G401 (cell line): ENCODE measurements around the gene SLC43A3. TPM values are rescaled to one million over a fixed set of nuclear protein-coding genes. Genes with fewer than 3 reads are reported as not detected.
"Not testable (repeated sequence)": the region's sequence is repeated elsewhere in the genome, so short reads cannot be mapped to it uniquely, and the experiment has no call there.

Experiments used
- DNase-seq: peaks from one replicate; pipeline ENCODE4 v3.0.0-alpha.2; 2015; ENCODE audit warnings: low spot score
- in situ Hi-C: cut with HindIII; loops from 2 replicates; pipeline ENCODE4 v1.10.0; 2016; ENCODE audit warnings: low sequenced_read_pairs, mixed read lengths
- total RNA-seq: library from RNA; depleted of rRNA; stranded (reverse); fragments of >200 nt; shearing (Covaris generic); gene quantifications from 2 replicates; pipeline ENCODE4 v1.2.3, GENCODE V29; 2014

The SLC43A3 gene
- total RNA-seq, 1 experiment from 2014 or later, result not detected

DNA sequence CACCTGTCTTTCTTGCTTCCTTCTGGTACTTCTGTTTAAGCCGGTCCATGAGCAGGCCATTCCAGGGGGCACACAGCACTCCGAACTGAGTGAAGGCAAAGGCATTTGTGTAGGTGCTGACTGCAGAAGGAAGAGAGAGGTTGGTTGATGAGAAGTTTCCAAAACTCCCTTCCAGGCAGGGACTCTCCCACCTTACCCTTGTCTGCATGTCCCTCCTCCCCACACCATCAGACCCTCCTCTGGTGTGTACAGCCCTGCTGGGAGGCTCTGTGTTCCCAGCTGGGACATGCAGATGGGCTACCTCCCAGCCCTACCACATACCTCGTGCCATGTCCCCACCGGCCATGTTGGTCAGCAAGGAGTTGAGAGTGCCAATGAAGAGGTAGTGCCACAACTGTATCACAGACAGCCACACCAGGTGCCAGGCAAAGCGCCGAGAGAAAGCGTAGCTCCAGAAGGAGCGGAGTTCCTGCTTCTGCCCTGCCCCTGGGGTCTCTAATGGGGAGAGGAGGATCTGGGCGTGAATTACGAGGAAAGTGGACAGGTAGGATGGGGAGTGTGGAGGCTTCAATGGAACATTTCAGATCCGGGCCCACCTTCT, 12.2 kb downstream of the SLC43A3 start:
- in situ Hi-C loops, result no loop called here
- DNase-seq, result no peak

DNA sequence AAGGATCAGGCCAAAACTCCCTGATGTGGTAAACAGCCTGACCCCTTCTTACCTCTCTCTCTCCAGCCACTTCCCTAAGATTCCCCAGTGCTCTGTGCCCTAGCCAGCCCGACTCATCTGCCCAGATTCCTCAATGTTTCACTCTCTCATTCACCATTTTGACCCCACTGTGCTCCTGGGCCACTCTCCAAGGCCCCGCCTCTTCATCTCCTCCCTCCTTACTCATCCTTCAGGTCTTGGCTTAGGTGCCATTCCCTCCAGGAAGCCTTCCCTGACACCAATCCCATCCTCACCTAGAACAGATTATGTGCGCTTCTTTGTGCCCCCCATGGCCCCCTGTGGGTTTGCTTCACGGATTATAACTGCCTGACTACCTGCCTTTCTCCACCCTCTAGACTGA, 13.2 kb downstream of the SLC43A3 start:
- in situ Hi-C loops, result no loop called here
- no peak for DNase-seq

DNA sequence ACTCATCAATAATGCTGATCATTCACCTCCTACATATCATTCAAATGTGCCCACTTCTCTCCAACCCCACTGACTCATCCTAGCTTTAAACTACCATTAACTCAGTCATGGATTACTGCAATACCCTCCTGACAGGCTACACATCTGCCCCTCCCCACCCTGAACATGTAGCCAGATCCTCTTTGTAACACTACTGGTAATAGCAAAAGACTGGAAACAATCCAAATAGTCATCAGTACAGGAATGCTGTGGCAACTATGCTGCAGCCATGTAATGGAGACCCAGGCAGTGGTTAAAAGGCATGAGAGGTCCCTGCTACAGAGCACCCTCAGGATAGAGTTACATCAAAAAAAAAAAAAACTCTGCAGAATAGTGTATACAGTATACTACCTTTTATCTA, 16.6 kb downstream of the SLC43A3 start:
- in situ Hi-C loops, result no loop called here

DNA sequence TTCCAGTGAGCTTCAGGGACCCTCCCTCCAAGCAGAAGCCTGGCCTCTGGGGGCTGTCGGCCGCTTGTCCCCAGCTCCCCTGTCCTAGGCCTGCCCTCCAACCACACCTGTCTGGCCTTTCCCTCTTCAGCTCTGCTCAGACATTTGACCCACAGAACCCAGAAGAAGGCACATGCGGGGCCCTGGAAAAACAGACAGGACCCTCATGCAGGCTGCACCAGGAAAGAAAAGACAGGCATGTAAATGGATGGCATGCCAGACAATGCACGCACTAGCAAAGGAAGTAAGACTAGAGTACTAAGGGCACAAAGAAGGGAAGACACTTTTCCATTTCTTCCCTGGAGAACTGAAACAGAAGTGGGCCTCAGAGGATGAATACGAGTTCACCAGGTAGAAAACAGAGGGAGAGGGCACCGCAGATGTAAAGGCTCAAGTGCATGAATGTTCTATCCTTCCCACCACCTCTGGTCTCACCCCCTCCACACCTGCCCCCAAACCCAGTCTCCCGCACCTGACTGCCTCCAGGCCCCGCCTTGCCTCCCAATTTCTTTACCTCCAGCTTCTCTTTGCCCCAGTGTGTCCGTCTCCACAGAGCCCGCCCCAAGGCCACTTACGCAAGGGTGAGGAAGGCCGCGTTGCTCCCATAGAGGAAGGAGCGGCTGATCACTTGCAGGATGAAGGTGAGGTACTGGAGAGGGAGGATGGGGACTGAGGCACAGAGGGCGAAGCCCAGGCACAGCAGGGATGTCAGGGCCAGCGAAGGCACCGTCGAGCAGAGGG, 17.4 kb downstream of the SLC43A3 start:
- in situ Hi-C loops, result no loop called here
- DNase-seq, result no peak

More for the DNA sequence above, 16.6 kb downstream of the SLC43A3 start:
- DNase-seq, result no peak

DNA sequence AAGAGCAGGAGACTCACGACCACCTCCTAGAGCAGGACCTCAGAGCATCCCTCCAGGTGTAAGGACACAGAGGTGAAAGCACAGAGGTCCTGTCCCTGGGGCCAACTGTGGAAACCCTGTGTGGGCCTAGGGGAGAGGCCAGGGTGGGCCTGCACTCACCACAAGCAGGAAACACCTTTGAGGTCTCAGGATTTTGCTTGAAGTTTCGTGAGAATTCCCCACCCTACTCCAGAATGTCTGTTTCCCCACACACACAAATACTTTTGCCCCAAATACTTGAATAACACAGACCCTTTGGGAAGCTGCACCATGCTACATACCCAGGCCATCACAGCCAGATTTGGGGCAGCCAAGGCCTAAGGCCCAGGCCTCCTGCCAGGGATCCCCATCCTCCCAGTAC, 18.1 kb downstream of the SLC43A3 start:
- in situ Hi-C loops, result no loop called here
- no peak for DNase-seq

DNA sequence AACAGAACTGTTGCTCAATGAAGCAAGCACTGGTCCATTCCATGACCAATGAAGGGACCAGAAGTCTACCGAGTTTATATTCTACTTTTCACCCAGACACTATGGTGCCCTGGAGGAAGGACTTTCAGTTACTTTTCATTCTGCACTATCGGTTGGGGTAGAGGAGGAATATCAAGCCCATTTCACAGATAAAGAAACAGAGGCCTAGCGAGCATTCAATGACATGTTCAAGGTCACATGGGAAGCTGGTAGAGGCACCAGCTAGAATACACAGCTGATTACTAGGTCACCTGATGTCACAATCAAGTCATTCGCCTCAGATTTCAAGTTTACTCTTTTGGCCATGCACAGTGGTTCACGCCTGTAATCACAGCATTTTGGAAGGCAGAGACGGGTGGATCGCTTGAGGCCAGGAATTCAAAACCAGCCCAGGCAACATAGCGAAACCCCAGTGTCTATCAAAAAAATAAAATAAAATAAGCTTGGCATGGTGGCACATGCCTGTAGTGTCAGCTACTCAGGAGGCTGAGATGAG, 18.9 kb downstream of the SLC43A3 start:
- no peak for DNase-seq
- in situ Hi-C loops, result no loop called here

DNA sequence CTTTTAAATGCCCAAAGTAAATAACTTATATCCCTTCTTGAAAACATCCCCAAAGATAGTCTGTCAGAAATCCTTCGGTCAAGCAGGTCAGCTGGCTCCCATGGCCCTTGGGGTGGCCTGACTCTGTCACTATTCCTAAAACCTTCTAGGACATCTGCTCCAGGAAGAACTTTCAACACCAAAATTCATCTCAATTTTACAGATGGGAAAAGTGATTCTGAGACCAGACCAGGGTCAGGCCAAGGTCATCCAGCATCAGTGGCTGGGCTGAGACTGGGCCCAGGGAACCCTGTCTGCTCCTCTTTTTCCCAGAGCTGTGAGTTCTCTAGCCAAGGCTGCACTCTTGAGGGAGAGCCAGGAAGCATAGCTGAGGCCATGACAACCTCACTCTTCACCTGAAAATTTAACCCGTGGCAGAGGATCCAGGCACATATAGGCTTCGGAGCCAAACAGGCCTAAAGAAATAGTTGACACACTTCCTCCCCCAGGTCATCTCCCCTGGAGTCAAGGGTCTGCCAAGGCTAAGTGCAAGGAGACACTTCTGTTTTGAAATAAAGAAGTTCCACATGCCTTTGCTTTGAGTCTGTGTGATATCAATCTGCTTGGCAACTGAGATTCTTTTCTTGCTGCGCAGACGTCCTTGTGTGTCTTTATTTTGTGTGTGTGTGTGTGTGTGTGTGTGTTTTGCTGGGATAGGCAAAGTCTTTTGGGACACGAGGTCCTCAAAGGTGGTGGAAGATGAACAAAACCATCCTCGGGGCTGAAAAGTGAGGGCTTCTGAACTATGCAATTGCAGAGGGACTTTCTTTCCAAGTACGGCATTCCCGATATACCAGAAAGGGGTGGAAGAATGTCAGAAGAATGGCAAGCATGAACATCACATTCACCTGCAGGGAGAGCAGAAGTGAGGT, 19.7 kb downstream of the SLC43A3 start:
- in situ Hi-C loops, result no loop called here
- no peak for DNase-seq

DNA sequence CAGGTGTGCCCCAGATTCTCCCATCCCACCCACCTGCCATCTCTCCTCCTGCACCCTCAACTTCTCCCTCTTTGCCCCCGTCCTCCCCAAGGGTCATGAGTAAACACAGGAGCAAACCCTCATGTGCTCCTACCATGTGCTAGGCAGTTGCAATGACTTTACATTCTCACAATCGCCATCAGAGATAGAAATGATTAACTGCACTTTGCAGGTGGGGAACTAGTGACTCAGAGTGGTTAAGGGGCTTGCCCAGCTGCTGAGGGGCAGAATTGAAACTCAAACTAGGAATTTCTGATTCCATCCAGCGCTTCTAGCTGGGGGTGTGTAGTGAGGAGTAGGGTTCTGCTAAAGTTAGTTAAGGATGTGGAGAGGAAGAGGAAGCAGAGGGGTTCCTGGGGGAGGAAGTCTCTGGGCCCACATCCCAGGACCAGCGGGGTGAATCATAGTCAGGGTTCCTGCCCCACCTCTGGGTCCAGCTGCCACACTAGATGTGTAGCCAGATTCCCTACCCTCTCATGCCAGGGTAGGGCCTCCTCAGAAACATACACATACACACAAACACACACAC, 20.5 kb downstream of the SLC43A3 start:
- in situ Hi-C loops, result no loop called here
- DNase-seq, result no peak

DNA sequence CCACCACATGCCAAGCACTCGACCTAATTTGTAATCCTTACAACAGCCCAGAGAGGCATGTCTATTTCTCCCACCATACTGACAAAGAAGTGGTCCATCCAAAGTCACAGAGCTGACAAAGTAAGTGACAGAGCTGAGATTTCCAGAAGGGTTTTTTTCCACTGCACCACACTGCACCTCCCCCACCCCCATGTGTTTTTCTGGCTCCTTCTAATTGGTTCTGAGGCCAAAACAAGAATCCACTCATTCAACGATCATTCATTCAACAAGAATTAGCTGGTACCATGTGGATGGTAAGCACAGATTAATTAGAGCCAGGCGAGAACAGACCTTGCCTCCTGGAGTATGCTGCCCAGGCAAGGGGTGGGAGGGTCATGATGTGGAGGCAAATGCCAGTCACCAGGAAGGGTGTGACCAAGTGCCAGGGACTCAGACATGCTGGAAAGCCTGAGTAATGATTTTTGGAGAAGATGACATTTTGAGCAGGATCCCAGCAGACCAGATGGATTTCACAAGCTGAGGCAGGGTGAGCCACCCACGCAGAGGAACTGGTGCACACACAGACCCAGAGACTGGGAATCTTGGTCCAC, 21.6 kb downstream of the SLC43A3 start:
- in situ Hi-C loops, result no loop called here
- peak; percentile 60 for DNase-seq

DNA sequence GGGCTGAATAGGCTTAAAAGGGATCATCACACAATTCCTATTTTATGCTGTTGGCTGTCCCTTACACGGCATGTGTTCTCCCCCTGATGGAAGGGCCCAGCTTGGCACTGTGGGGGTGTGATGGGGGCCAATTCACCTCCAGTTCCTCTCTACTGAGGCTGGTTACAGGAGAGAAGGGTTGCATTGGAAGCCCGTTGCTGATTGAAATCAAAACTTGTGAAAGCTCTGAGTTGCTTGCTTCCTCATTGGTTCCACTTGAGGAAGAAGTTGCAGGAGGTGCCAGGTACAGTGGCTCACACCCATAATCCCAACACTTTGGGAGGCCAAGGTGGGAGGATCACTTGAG, 23.1 kb downstream of the SLC43A3 start:
- in situ Hi-C loops, result no loop called here
- no peak for DNase-seq

DNA sequence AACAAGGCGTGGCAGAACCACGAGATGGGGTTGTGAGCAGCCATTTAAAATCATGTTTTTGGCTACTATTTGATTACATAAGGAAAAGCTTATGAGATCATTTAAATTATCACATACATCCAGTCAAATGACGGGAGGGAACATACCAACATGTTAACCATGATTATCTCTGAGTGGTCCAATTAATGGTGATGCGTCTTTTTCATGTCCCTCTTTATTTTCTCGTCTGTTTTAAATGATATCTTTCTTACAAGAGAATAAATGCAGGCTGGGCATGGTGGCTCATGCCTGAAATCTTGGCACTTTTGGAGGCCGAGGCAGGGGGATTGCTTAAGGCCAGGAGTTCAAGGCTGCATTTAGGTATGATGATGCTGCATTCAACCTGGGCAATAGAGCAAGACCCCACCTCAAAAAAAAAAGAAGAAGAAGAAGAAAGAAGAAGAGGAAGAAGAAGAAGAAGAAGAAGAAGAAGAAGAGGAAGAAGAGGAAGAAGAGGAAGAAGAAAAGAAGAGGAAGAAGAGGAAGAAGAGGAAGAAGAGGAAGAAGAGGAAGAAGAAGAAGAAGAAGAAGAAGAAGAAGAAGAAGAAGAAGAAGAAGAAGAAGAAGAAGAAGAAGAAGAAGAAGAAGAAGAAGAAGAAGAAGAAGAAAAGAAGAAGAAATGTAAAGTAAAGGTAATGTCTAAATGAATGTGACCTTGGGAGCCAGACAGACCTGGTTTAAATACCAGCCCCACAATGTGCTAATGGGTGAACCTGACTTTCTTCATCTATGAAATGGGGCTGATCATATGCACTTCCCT, 23.7 kb downstream of the SLC43A3 start:
- in situ Hi-C loops, DNase-seq: not testable (repeated sequence)

DNA sequence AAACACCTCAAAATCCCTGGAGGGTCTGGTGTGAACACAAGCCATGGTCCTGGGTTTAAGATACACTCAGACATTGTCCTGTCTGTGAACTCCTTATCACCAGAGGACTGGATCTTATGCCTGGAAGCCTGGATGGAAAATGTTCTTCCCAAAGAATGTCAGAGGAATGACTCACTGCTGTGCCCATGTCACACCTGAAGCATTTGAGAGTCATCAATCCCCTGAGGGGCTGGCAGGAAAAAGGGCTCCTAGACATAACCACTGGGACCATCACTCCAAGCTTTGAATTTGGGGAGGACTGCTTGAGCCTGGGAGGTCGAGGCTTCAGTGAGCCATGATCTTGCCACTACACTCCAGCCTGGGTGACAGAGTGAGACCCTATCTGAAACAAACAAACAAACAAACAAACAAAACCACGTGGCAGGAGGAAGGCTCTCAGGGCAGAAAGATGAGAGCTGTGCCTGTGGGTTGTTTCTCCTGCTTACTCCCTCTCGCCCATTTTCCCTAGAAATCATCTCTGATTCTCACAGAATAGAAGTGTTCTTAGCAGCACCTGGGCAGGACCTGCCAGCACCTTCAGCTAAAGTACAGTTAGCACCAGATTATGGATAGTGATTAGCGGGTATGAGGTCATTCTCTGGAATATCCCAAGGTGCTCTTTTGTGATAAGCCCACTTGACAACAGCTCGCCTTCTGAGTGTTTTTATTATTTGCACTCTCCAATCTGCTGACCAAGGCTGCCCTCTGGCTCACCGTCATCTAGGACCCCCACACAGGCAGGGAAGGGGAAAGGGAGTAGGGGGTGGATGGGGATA, 24.5 kb downstream of the SLC43A3 start:
- DNase-seq, result no peak
- in situ Hi-C loops, result no loop called here

DNA sequence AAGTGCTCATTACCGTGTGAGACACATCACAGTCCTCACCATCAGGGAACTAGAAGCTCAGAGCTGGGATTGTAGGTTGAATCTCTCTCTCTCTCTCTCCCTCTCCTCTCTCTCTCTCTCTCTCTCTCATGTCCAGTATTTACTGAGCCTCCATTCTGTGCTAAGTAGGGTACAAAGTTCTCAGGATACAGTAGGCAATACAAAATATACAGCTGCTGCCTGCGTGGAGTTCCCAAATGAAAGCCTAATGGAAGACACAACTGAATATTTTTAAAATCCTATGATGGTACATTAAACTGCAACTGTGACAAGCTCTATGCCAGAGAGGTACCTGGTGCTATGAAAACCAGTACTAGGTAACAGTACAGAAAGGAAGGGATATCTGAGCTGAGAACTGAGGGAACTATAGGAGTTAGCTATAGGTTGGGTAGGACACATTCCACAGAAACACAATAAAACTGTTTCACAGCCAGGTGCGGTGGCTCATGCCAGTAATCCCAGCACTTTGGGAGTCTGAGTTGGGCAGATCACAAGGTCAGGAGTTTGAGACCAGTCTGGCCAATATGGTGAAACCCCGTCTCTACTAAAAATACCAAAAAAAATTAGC, 26.8 kb downstream of the SLC43A3 start:
- no peak for DNase-seq
- in situ Hi-C loops, result no loop called here

DNA sequence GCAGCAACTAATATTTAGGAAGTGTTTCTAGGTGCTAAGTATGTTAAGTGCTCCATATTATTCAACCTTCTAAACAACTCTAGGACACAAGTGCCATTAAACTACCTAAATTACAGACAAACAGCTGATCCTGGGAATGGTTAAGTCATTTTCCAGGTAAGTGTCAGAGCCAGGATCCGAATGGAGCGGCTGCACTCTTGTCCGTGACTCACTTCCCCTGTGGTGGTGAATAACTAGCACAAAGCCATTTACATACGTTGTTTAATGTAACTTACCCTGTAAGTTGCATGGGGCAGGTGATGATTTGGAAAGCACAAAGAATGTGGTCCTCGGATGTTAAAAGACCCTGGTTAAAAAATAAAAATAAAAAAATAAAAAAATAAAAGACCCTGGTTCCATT, 27.7 kb downstream of the SLC43A3 start:
- no peak for DNase-seq
- in situ Hi-C loops, result no loop called here

DNA sequence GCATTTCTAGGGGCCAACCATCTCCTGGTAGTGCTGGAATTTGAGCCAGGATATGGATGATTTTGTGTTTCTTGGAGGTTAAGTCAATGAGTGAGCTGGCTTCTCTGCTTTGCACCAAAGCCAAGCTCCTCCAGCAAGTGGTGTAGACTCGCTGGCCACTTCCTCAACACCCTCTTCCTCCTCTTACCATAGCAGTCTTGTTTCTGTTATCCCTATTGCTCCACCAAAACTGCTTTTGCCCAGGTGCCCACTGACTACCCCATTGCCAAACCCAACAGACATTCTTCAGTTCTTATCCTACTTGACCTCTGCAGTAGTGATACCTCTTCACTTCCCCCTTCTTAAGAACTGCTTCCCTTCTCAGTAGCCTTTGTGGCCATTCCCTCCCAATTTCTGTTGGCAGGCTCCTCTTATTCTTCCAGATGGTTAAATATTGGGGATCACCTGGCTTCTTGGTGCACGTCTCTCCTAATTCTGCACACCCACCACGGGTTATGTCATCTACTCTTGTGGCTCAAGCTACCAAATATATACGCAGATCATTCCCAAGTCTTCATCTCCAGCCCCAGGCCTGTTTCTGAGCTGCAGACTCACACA, 29.4 kb downstream of the SLC43A3 start:
- DNase-seq, result no peak
- in situ Hi-C loops, result no loop called here

DNA sequence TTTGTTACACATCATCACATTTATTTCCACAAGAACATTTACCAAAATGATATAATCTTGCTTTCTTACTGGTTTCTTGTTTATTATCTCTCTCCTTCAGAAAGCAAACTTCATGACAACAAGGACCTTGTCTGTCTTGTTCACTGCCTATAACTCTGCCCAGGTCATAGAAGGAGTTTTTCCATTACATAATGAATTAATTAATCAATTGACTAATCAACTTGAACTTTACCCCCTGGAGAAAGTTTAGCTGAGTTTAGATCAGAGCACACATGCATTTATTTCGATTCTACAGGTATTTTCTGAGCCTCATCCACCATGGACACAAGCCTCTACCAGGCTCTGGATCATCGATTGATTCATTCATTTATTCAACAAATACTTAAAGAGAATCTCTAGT, 30.2 kb downstream of the SLC43A3 start:
- in situ Hi-C loops, result no loop called here

More for the DNA sequence above, 30.2 kb downstream of the SLC43A3 start:
- DNase-seq, result no peak
